K562 (cell line): ENCODE measurements around the gene PTPRT. TPM values are rescaled to one million over a fixed set of nuclear protein-coding genes. Genes with fewer than 3 reads are reported as not detected.

Experiments used
- ATAC-seq: fragments of 200-7000 bp; cut with Tn5 transposase; 3 replicates; pipeline ENCODE4 v1.9.1; 2020; ENCODE audit warnings: moderate library complexity
- BruUV-seq: library from RNA; stranded (reverse); fragments of 400-500 nt; replicated peaks from 2 replicates; lab custom pipeline; 2021; lab: Mats Ljungman, UMichigan
- CTCF ChIA-PET: fragments of 300-600 bp; formaldehyde crosslinking; extraction: SDS; loops from one replicate; lab custom pipeline; 2021; ENCODE audit warnings: low intra/inter-chr PET ratio; lab: Yijun Ruan, JAX
- POLR2A ChIA-PET: fragments of 300-600, 350-650 bp; sonication (Branson Sonifier 250); formaldehyde crosslinking; extraction: SDS; loops from one replicate; lab custom pipeline; 2021; ENCODE audit warnings: antibody characterized with exemption, inconsistent platforms; lab: Yijun Ruan, JAX
- DNase-seq, 4 experiments: peaks; one replicate each; pipeline versions ENCODE4 v3.0.0 to v3.0.0-alpha.2; 2011 to 2018; ENCODE audit warnings: low spot score in 3 of 4, mixed read lengths in 3 of 4; ENCODE audit errors: extremely low read depth in 1 of 4
- FAIRE-seq: peaks from 2 replicates; lab custom pipeline; 2011; peaks lifted over from hg19 to GRCh38; lab: Jason Lieb, UNC
- H2AFZ ChIP-seq: 2 replicates; pipeline ENCODE4 v1.6.0; 2011; ENCODE audit warnings: low read depth, low read length, control low read depth, inconsistent platforms
- H3K27ac ChIP-seq: fragments of 200-600 bp; 3 replicates; pipeline ENCODE4 v1.8.0; 2011; ENCODE audit warnings: low read depth, mild to moderate bottlenecking, control low read depth, inconsistent platforms, low read length, moderate library complexity, mixed read lengths; ENCODE audit errors: extremely low read depth
- H3K27me3 ChIP-seq, 2 experiments: fragments of 300-600 bp in 1 of 2; 2 replicates in 1 of 2; 3 replicates in 1 of 2; pipeline versions ENCODE4 v1.6.0 to v1.8.0; 2011; ENCODE audit warnings: inconsistent platforms in 2 of 2, low read length in 2 of 2, mild to moderate bottlenecking in 1 of 2, mixed read lengths in 1 of 2, moderate library complexity in 1 of 2; ENCODE audit not compliant: control insufficient read depth in 2 of 2, insufficient read depth in 2 of 2
- H3K36me3 ChIP-seq: fragments of 300-600 bp; 3 replicates; pipeline ENCODE4 v1.8.0; 2011; ENCODE audit warnings: mild to moderate bottlenecking, low read length, inconsistent platforms; ENCODE audit not compliant: control insufficient read depth, insufficient read depth
- H3K4me1 ChIP-seq, 2 experiments: fragments of 200-600 bp in 1 of 2; replicated peaks in 1 of 2; 2 replicates in 1 of 2; 3 replicates in 1 of 2; pipeline versions ENCODE4 v1.5.1 to v1.8.0; 2011; ENCODE audit warnings: inconsistent platforms in 2 of 2, low read length in 2 of 2, mild to moderate bottlenecking in 1 of 2, mixed read lengths in 1 of 2, moderate library complexity in 1 of 2; ENCODE audit not compliant: control insufficient read depth in 2 of 2, insufficient read depth in 2 of 2
- H3K4me2 ChIP-seq: 2 replicates; pipeline ENCODE4 v1.6.1; 2011; ENCODE audit warnings: low read length, control low read depth, inconsistent platforms, mixed read lengths; ENCODE audit not compliant: insufficient read depth
- H3K4me3 ChIP-seq: fragments of 200-600 bp; sonication (generic), shearing (Covaris generic); 2 replicates; pipeline ENCODE4 v1.5.1; 2016; ENCODE audit warnings: control low read depth, inconsistent platforms
- H3K79me2 ChIP-seq: fragments of 200-600 bp; 3 replicates; pipeline ENCODE4 v1.8.0; 2011; ENCODE audit warnings: low read length, inconsistent platforms; ENCODE audit not compliant: control insufficient read depth, insufficient read depth
- H3K9ac ChIP-seq, 2 experiments: 2 replicates each; pipeline versions ENCODE4 v1.6.0 to v1.6.1; 2011; ENCODE audit warnings: low read depth in 2 of 2, low read length in 2 of 2, control low read depth in 1 of 2, inconsistent platforms in 1 of 2, mild to moderate bottlenecking in 1 of 2, mixed read lengths in 1 of 2; ENCODE audit not compliant: insufficient read depth in 1 of 2
- H3K9me1 ChIP-seq: one replicate; pipeline ENCODE4 v1.6.0; 2011; ENCODE audit warnings: inconsistent platforms, mild to moderate bottlenecking, low read length, moderate library complexity; ENCODE audit not compliant: control insufficient read depth, insufficient read depth
- H3K9me3 ChIP-seq: replicated peaks from 2 replicates; pipeline ENCODE4 v1.5.1; 2011; ENCODE audit warnings: low read depth, low read length, inconsistent platforms; ENCODE audit not compliant: control insufficient read depth, insufficient read depth
- H4K20me1 ChIP-seq: replicated peaks from 2 replicates; pipeline ENCODE4 v1.6.1; 2011; ENCODE audit warnings: low read length, inconsistent platforms, mixed read lengths; ENCODE audit not compliant: control insufficient read depth, insufficient read depth
- GTF2A2 ChIP-seq: IDR thresholded peaks from 2 replicates; pipeline ENCODE4 v1.6.1; 2016; ENCODE audit warnings: mild to moderate bottlenecking, missing genetic modification characterization, missing compliant biosample characterization
- IRF2 ChIP-seq: sonication (generic); formaldehyde crosslinking; IDR thresholded peaks from 2 replicates; pipeline ENCODE4 v1.8.1; 2022; ENCODE audit warnings: mild to moderate bottlenecking, missing genetic modification reagents
- MEF2A ChIP-seq: IDR thresholded peaks from 2 replicates; pipeline ENCODE4 v1.6.1; 2011; ENCODE audit warnings: low read depth, mild to moderate bottlenecking, low read length, moderate library complexity; ENCODE audit not compliant: control insufficient read depth
- NFYB ChIP-seq: IDR thresholded peaks from 2 replicates; pipeline ENCODE4 v1.6.1; 2011; ENCODE audit warnings: mild to moderate bottlenecking, moderate library complexity; ENCODE audit not compliant: insufficient read length; ENCODE audit errors: extremely low read depth
- RBM17 ChIP-seq: fragments of 200-400 bp; formaldehyde crosslinking; IDR thresholded peaks from 2 replicates; pipeline ENCODE4 v1.6.1; 2017; ENCODE audit warnings: low read depth, mild to moderate bottlenecking, low read length, borderline replicate concordance
- WGBS: fragments of 100-300 bp; shearing (Covaris generic); methylation state at CpG from one replicate; pipeline ENCODE4 v1.1.6; 2016; ENCODE audit warnings: low coverage, mixed read lengths; ENCODE audit not compliant: insufficient coverage; ENCODE audit errors: missing lambda C conversion rate; 5-methylcytosine and 5-hydroxymethylcytosine counted together
- in situ Hi-C: fragments of 300-500 bp; cut with MboI; formaldehyde crosslinking; loops from 4 replicates; pipeline ENCODE4 v1.15.0; 2018; ENCODE audit warnings: inconsistent platforms, mixed read lengths
- intact Hi-C: fragments of 100-400 bp; cut with micrococcal nuclease; formaldehyde crosslinking; loops from 2 replicates; pipeline ENCODE4 v1.14.2; 2022
- polyA plus RNA-seq, 8 experiments: library from polyadenylated mRNA; depleted of rRNA in 4 of 8; stranded (reverse) in 5 of 8; unstranded in 3 of 8; fragments of >200 nt; fragmentation: Nextera tagmentation in 2 of 8; fragmentation: Illumina TruSeq in 1 of 8; extraction: Ambion mirVana in 2 of 8; extraction: Trizol in 1 of 8; gene quantifications; 2 replicates each; pipeline versions ENCODE4 v1.2.1 to v1.2.3, GENCODE V29; 2011 to 2014; ENCODE audit warnings: inconsistent platforms in 1 of 8, missing spikeins in 1 of 8
- total RNA-seq, 7 experiments: library from RNA; depleted of rRNA in 6 of 7; stranded (reverse); fragments of >200 nt in 6 of 7; fragmentation: Illumina TruSeq in 2 of 7; extraction: Trizol in 2 of 7; gene quantifications; 2 replicates each; pipeline versions ENCODE4 v1.2.1 to v1.2.3, GENCODE V29; 2011 to 2021; ENCODE audit warnings: low replicate concordance in 1 of 7
- TF ChIP-seq, protein P1 (sequence below): sonication (generic); formaldehyde crosslinking; IDR thresholded peaks from 2 replicates; pipeline ENCODE4 v1.8.1; 2022; ENCODE audit warnings: missing genetic modification reagents
- TF ChIP-seq, protein P2 (sequence below): fragments of 200-800 bp; sonication (Bioruptor generic); IDR thresholded peaks from 2 replicates; pipeline ENCODE4 v1.6.1; 2017; ENCODE audit warnings: missing genetic modification characterization, missing compliant biosample characterization

PTPRT gene
- total and polyA plus RNA-seq, 9 of the 15 experiments (the other 6 are each of a cell fraction or from before 2014, with no cell fraction given), result not detected

DNA sequence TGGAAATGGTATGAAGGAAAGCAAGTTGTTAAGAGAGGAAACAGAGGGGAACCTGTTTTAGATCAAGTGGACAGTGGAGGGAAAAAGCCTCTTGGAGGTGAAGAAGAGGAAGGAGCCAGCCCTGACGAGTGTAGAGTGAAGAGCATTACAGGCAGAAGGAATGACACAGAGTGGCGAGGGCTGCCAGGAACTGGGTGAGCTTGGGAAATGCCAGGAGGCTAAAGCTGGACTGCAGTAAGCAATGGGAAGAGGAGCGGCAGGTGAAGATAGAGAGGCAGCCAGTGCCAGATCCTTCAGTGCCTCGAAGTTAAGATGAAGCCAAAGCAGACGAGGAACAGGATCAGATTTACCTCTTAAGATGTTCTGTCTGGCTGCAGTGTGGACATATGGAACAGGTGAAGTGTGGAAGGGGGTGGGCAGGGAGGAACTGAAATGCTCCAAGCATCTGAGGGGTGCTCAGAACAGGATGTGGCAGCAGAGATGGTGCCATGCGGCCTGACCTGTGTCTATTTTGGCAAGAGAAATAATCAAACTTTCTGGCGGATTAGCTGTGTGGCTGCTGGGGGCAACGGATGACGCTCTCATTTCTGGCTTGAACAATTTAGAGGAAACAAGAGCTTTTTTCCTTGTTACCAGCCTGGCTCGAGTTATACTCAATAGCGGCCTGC lies 748.4 kb downstream of the PTPRT start:
- in situ Hi-C loops, result no loop called here
- no TSS peak for BruUV-seq

DNA sequence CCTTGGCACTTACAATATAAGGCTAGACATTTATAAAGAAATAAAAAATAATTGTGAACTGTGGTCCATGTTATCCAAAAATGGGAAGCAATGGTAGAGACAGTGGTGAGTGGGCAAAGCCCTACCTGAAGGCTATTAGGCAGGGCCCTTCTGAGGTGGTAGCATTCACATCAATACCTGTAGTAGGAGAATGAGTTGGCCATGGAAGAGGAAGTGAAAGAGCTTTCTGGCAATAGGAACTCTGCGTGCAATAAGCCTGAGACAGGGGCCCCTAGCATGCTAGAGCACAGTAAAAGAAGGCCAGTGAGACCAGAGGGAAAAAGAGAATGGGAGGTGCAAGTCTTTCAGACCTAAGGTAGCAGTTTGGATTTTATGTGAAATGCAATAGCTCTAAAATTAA lies 754.5 kb downstream of the PTPRT start:
- ATAC-seq (no peak), FAIRE-seq (no peak), DNase-seq (no peak)
- no peaks in the 10 kb centered on the region for H3K4me1 ChIP-seq
- H3K27me3 ChIP-seq, result no peaks in the 10 kb centered on the region
- CTCF ChIA-PET, result no interaction called here
- in situ Hi-C loops, result no loop called here
- H3K9me1 ChIP-seq, result no peaks in the 10 kb centered on the region
- POLR2A ChIA-PET, result no interaction called here
- H3K4me2 ChIP-seq, result no peak overlapping the region
- no peaks in the 10 kb centered on the region for H3K79me2 ChIP-seq
- H2AFZ ChIP-seq, result no peak overlapping the region
- H3K9me3 ChIP-seq, result no peaks in the 10 kb centered on the region
- WGBS, result 0% methylated on average over 1 of the region's 1 CpG
- no peak overlapping the region for H3K9ac ChIP-seq
- no TSS peak for BruUV-seq
- intact Hi-C loops, result no loop called here
- H3K36me3 ChIP-seq, result no peaks in the 10 kb centered on the region
- no peak overlapping the region for H3K4me3 ChIP-seq
- no peaks in the 10 kb centered on the region for H4K20me1 ChIP-seq
- H3K27ac ChIP-seq, result no peak overlapping the region
- TF ChIP-seq, protein P1, sequence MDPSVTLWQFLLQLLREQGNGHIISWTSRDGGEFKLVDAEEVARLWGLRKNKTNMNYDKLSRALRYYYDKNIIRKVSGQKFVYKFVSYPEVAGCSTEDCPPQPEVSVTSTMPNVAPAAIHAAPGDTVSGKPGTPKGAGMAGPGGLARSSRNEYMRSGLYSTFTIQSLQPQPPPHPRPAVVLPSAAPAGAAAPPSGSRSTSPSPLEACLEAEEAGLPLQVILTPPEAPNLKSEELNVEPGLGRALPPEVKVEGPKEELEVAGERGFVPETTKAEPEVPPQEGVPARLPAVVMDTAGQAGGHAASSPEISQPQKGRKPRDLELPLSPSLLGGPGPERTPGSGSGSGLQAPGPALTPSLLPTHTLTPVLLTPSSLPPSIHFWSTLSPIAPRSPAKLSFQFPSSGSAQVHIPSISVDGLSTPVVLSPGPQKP (CRISPR knock-in tag), result no peak
- no peak for TF ChIP-seq RBM17
- TF ChIP-seq GTF2A2, result no peak
- no peak for TF ChIP-seq MEF2A
- TF ChIP-seq, protein P2, sequence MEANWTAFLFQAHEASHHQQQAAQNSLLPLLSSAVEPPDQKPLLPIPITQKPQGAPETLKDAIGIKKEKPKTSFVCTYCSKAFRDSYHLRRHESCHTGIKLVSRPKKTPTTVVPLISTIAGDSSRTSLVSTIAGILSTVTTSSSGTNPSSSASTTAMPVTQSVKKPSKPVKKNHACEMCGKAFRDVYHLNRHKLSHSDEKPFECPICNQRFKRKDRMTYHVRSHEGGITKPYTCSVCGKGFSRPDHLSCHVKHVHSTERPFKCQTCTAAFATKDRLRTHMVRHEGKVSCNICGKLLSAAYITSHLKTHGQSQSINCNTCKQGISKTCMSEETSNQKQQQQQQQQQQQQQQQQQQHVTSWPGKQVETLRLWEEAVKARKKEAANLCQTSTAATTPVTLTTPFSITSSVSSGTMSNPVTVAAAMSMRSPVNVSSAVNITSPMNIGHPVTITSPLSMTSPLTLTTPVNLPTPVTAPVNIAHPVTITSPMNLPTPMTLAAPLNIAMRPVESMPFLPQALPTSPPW, result no peak
- no peak for TF ChIP-seq NFYB
- TF ChIP-seq, all 486 proteins: peak for 0

More for the DNA sequence above, 748.4 kb downstream of the PTPRT start:
- 0% methylated on average over 11 of the region's 11 CpGs for WGBS
- Histone ChIP-seq H3K4me1 (no peaks in the 10 kb centered on the region), H3K27ac (no peak overlapping the region), H3K79me2 (no peaks in the 10 kb centered on the region), H2AFZ (no peak overlapping the region), H3K9me1 (no peaks in the 10 kb centered on the region), H3K9ac (no peak overlapping the region), H3K36me3 (no peaks in the 10 kb centered on the region), H3K9me3 (no peaks in the 10 kb centered on the region), H4K20me1 (no peaks in the 10 kb centered on the region), H3K4me3 (no peak overlapping the region), H3K27me3 (peaks cover 0 to 11% of the 10 kb centered on the region in 2 experiments; a peak in 1 of 5 replicates), H3K4me2 (no peak overlapping the region)
- ChIA-PET POLR2A (interaction anchor here (1.2 kb wide), 1 partner anchor 21 kb away, joined by 3 read pairs; no protein-coding TSS in a partner anchor), CTCF (no interaction called here)
- no peak for TF ChIP-seq IRF2 (CRISPR knock-in tag)
- DNase-seq (no peak), FAIRE-seq (no peak), ATAC-seq (no peak)
- intact Hi-C loops, result no loop called here
